Measurements from ENCODE around the gene EML1.
A peak's percentile ranks its signal among the peaks of the same experiment; 100 is the strongest.

The EML1 gene

GRCh38 chr14:99972748-99973466 lies 179.7 kb downstream of the EML1 start:
- 67% methylated on average over 11 of the region's 11 CpGs for WGBS
- Histone ChIP-seq H3K27ac (ENCODE audit: low read depth, low read length) (no peak overlapping the region), H3K9ac (ENCODE audit: low read depth, low read length) (no peak overlapping the region)

DNA sequence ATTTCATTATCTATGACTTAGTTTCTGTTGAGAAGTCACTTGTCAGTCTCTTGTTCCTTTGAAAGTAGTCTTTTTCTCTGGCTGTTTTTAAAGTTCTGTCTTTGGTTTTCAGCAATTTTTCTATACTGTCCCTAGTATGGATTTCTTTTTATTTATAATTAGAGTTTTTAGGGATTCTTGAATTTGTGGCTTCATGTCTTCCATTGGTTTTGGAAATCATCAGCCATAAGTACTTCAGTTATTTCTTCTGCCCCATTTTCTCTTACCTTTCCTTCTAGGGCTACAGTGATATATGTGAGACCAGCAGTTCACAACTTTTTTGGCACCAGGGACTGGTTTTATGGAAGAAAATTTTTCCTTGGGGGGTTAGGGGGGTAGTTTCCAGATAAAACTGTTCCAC lies 182.0 kb downstream of the EML1 start:
- Histone ChIP-seq H3K9ac (ENCODE audit: low read depth, low read length) (no peak overlapping the region), H3K36me3 (ENCODE audit: insufficient read depth, low read length) (no peaks in the 10 kb centered on the region), H3K4me3 (ENCODE audit: low read length) (no peak overlapping the region), H3K27ac (ENCODE audit: low read depth, low read length) (no peak overlapping the region), H3K27me3 (ENCODE audit: insufficient read depth, low read length) (peaks cover 20% of the 10 kb centered on the region), H3K9me3 (ENCODE audit: insufficient read depth, low read depth, low read length) (peaks cover 5% of the 10 kb centered on the region; the same call in 1 of the 2 replicates), H3K4me1 (ENCODE audit: insufficient read depth, low read length) (no peaks in the 10 kb centered on the region)

More at GRCh38 chr14:99972748-99973466, 179.7 kb downstream of the EML1 start:
- Histone ChIP-seq H3K27me3 (ENCODE audit: insufficient read depth, low read length) (peaks cover 41% of the 10 kb centered on the region), H3K4me3 (ENCODE audit: low read length) (peak overlapping the region; percentile 61), H3K36me3 (ENCODE audit: insufficient read depth, low read length) (no peaks in the 10 kb centered on the region), H3K4me1 (ENCODE audit: insufficient read depth, low read length) (0 out of 2 replicates have a peak, but pooled peaks cover 13% of the 10 kb centered on the region), H3K9me3 (ENCODE audit: insufficient read depth, low read depth, low read length) (peaks cover 5% of the 10 kb centered on the region; the same call in 1 of the 2 replicates)

DNA sequence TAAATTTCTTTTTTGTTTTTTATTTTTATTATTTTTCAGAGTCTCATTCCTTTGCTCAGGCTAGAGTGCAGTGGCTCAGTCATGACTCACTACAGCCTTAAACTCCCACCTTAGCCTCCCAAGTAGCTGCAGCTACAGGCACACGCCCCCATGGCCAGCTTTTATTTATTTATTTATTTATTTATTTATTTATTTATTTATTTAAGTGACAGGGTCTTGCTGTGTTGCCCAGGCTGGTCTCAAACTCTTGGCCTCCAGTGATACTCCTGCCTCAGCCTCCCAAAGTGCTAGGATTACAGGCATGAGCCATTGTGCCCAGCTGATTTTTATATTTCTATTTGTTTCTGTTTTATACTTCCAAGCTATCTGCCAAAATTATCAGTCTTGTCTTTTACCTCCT lies 182.8 kb downstream of the EML1 start:
- Histone ChIP-seq H3K9ac (ENCODE audit: low read depth, low read length) (no peak overlapping the region), H3K4me1 (ENCODE audit: insufficient read depth, low read length) (no peaks in the 10 kb centered on the region), H3K36me3 (ENCODE audit: insufficient read depth, low read length) (no peaks in the 10 kb centered on the region), H3K27me3 (ENCODE audit: insufficient read depth, low read length) (peaks cover 12% of the 10 kb centered on the region), H3K9me3 (ENCODE audit: insufficient read depth, low read depth, low read length) (peaks cover 5% of the 10 kb centered on the region; the same call in 1 of the 2 replicates), H3K4me3 (ENCODE audit: low read length) (no peak overlapping the region), H3K27ac (ENCODE audit: low read depth, low read length) (no peak overlapping the region)
- WGBS: no CpG with 5 or more reads among the region's 1 CpG

GRCh38 chr14:99976681-99977080 lies 183.5 kb downstream of the EML1 start:
- Histone ChIP-seq H3K4me3 (ENCODE audit: low read length) (no peak overlapping the region), H3K36me3 (ENCODE audit: insufficient read depth, low read length) (no peaks in the 10 kb centered on the region), H3K27me3 (ENCODE audit: insufficient read depth, low read length) (peaks cover 11% of the 10 kb centered on the region), H3K9ac (ENCODE audit: low read depth, low read length) (no peak overlapping the region), H3K27ac (ENCODE audit: low read depth, low read length) (no peak overlapping the region), H3K4me1 (ENCODE audit: insufficient read depth, low read length) (no peaks in the 10 kb centered on the region), H3K9me3 (ENCODE audit: insufficient read depth, low read depth, low read length) (0 out of 2 replicates have a peak, but pooled peaks cover 5% of the 10 kb centered on the region)
- 97% methylated on average over 3 of the region's 3 CpGs for WGBS

GRCh38 chr14:99980299-99980698 lies 187.1 kb downstream of the EML1 start:
- no peak overlapping the region for H3K4me3 ChIP-seq (ENCODE audit: low read length)
- no peak overlapping the region for H3K9ac ChIP-seq (ENCODE audit: low read depth, low read length)
- no peak overlapping the region for H3K27ac ChIP-seq (ENCODE audit: low read depth, low read length)
- H3K4me1 ChIP-seq (ENCODE audit: insufficient read depth, low read length): 0 out of 2 replicates have a peak, but pooled peaks cover 3% of the 10 kb centered on the region
- no peaks in the 10 kb centered on the region for H3K36me3 ChIP-seq (ENCODE audit: insufficient read depth, low read length)
- WGBS: 93% methylated on average over 7 of the region's 7 CpGs
- 0 out of 2 replicates have a peak, but pooled peaks cover 3% of the 10 kb centered on the region for H3K9me3 ChIP-seq (ENCODE audit: insufficient read depth, low read depth, low read length)
- no peaks in the 10 kb centered on the region for H3K27me3 ChIP-seq (ENCODE audit: insufficient read depth, low read length)

GRCh38 chr14:99981806-99982205 lies 188.6 kb downstream of the EML1 start:
- Histone ChIP-seq H3K4me1 (ENCODE audit: insufficient read depth, low read length) (0 out of 2 replicates have a peak, but pooled peaks cover 3% of the 10 kb centered on the region), H3K4me3 (ENCODE audit: low read length) (no peak overlapping the region), H3K9me3 (ENCODE audit: insufficient read depth, low read depth, low read length) (peaks cover 5% of the 10 kb centered on the region; the same call in 1 of the 2 replicates), H3K36me3 (ENCODE audit: insufficient read depth, low read length) (peaks cover 5% of the 10 kb centered on the region; the same call in 1 of the 2 replicates), H3K27ac (ENCODE audit: low read depth, low read length) (no peak overlapping the region), H3K27me3 (ENCODE audit: insufficient read depth, low read length) (no peaks in the 10 kb centered on the region), H3K9ac (ENCODE audit: low read depth, low read length) (no peak overlapping the region)
- WGBS: 92% methylated on average over 5 of the region's 5 CpGs

DNA sequence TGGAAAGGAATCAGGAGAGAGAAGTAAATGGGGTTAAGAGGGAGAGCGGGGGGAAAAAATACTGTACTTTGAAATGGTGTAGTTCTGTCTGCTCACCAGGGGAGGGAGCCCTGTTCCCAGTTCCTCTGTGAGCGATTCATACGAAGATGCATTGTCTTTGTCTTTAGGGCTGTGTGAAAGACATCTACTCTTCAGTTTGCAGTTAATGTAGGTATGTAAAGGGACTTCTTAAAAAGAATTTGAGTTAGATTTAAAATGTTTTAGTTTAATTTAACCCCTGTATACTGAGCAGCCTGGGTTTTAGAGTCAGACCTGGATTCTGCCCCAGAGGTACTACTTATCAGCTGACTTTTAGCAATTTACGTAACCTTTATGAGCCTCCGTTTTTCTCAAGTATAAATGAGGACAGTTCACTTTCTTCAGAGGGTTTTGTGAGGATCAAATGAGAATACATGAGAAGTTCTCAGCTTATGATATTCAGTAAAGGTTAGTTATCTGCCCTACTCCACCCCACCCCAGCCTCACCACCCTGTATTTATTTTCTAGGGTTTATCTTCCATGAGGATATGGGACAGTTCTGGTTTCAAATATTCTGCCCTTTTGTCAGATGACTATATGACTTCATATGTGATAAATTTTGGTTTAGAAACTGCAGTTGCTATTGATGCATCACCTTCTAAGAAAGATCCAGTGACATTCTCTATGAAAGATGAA lies 189.5 kb downstream of the EML1 start:
- 44% methylated on average over 5 of the region's 5 CpGs for WGBS
- H3K9ac ChIP-seq (ENCODE audit: low read depth, low read length): no peak overlapping the region
- H3K27ac ChIP-seq (ENCODE audit: low read depth, low read length): no peak overlapping the region
- peaks cover 5% of the 10 kb centered on the region; the same call in 1 of the 2 replicates for H3K9me3 ChIP-seq (ENCODE audit: insufficient read depth, low read depth, low read length)
- H3K4me3 ChIP-seq (ENCODE audit: low read length): no peak overlapping the region
- H3K4me1 ChIP-seq (ENCODE audit: insufficient read depth, low read length): 0 out of 2 replicates have a peak, but pooled peaks cover 3% of the 10 kb centered on the region
- H3K27me3 ChIP-seq (ENCODE audit: insufficient read depth, low read length): no peaks in the 10 kb centered on the region
- H3K36me3 ChIP-seq (ENCODE audit: insufficient read depth, low read length): peaks cover 5% of the 10 kb centered on the region; the same call in 1 of the 2 replicates

DNA sequence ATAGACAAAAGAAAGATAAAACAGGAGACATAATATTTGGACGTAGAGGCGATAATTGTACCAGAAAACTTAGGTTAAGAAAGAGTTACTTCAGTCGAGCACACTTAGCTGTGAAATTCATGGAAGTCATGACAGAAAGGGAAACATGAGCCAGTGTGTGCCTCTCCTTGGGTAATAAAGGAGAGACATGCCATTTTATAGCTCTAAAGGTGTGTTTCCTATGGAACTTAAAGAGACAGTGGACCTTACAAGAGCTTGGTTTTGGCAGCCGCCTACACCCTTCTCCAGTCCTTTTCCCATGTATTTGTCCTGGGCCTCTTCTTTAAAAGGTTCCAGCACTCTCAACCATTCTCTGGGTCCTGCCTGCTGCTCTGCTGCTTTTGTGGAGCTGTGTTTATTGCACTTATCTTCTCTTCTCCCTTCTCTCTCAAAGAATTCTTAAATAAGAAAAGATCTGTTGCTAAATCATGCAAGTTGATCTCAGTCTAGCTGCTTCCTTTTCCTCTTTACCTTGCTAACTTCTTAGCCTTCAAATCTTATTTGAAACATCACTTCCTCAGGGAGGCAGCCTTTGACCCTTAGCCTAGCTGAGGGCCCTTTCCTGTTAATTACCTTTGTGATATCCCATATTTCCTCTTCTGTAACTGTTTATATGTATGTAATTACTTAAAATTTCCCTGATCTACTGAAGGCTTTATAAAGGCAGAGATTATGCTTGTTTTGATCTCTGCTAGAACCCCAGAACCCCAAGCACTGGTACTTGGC lies 190.2 kb downstream of the EML1 start:
- H3K9ac ChIP-seq (ENCODE audit: low read depth, low read length): no peak overlapping the region
- H3K27me3 ChIP-seq (ENCODE audit: insufficient read depth, low read length): no peaks in the 10 kb centered on the region
- 93% methylated on average over 4 of the region's 4 CpGs for WGBS
- peaks cover 5% of the 10 kb centered on the region; the same call in 1 of the 2 replicates for H3K36me3 ChIP-seq (ENCODE audit: insufficient read depth, low read length)
- H3K27ac ChIP-seq (ENCODE audit: low read depth, low read length): no peak overlapping the region
- 0 out of 2 replicates have a peak, but pooled peaks cover 3% of the 10 kb centered on the region for H3K4me1 ChIP-seq (ENCODE audit: insufficient read depth, low read length)
- H3K4me3 ChIP-seq (ENCODE audit: low read length): no peak overlapping the region
- peaks cover 5% of the 10 kb centered on the region; the same call in 1 of the 2 replicates for H3K9me3 ChIP-seq (ENCODE audit: insufficient read depth, low read depth, low read length)

GRCh38 chr14:99984036-99984435 lies 190.8 kb downstream of the EML1 start:
- Histone ChIP-seq H3K36me3 (ENCODE audit: insufficient read depth, low read length) (peaks cover 5% of the 10 kb centered on the region; the same call in 1 of the 2 replicates), H3K4me1 (ENCODE audit: insufficient read depth, low read length) (0 out of 2 replicates have a peak, but pooled peaks cover 3% of the 10 kb centered on the region), H3K9me3 (ENCODE audit: insufficient read depth, low read depth, low read length) (peaks cover 5% of the 10 kb centered on the region; the same call in 1 of the 2 replicates), H3K27me3 (ENCODE audit: insufficient read depth, low read length) (no peaks in the 10 kb centered on the region), H3K4me3 (ENCODE audit: low read length) (no peak overlapping the region), H3K27ac (ENCODE audit: low read depth, low read length) (no peak overlapping the region), H3K9ac (ENCODE audit: low read depth, low read length) (no peak overlapping the region)
- 87% methylated on average over 3 of the region's 3 CpGs for WGBS

DNA sequence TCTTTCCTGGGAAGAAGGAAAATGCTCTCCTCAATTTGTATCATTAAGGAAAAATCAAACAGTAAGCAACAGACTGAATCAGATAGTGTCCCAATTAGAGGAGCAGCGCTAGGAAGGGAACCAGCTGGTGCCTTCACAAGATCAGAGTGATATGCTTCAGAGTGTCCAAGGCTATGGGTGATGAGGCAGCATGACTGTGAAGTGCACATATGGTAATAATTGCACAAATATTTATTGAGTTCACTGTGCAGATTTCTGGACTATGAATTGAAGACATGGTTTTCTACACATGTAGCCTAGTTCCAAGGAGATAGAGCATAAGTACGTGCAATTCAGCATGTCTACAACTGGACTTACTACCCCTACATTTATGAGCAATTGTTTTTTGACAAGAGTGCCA lies 193.2 kb downstream of the EML1 start:
- 0 out of 2 replicates have a peak, but pooled peaks cover 3% of the 10 kb centered on the region for H3K4me1 ChIP-seq (ENCODE audit: insufficient read depth, low read length)
- H3K27me3 ChIP-seq (ENCODE audit: insufficient read depth, low read length): no peaks in the 10 kb centered on the region
- H3K9ac ChIP-seq (ENCODE audit: low read depth, low read length): no peak overlapping the region
- 100% methylated on average over 2 of the region's 2 CpGs for WGBS
- no peak overlapping the region for H3K4me3 ChIP-seq (ENCODE audit: low read length)
- peaks cover 5% of the 10 kb centered on the region; the same call in 1 of the 2 replicates for H3K36me3 ChIP-seq (ENCODE audit: insufficient read depth, low read length)
- no peak overlapping the region for H3K27ac ChIP-seq (ENCODE audit: low read depth, low read length)
- H3K9me3 ChIP-seq (ENCODE audit: insufficient read depth, low read depth, low read length): peaks cover 5% of the 10 kb centered on the region; the same call in 1 of the 2 replicates
